PFSK-1 (cell line): ENCODE data around the gene ACER2.

Experiments
- POLR2AphosphoS5 ChIP-seq: IDR thresholded peaks from 2 replicates; pipeline ENCODE4 v1.6.1; 2012; ENCODE audit warnings: low read depth, mild to moderate bottlenecking, control low read depth, low read length, moderate library complexity
- REST ChIP-seq, 2 experiments: IDR thresholded peaks; 2 replicates each; pipeline versions ENCODE4 v1.6.1 to v1.8.0; 2011 to 2012; ENCODE audit warnings: low read depth in 2 of 2, low read length in 2 of 2, control low read depth in 1 of 2, inconsistent platforms in 1 of 2, mild to moderate bottlenecking in 1 of 2, moderate library complexity in 1 of 2; ENCODE audit not compliant: insufficient read depth in 1 of 2
- SIN3A ChIP-seq: IDR thresholded peaks from 2 replicates; pipeline ENCODE4 v1.6.1; 2012; ENCODE audit warnings: mild to moderate bottlenecking, low read length, moderate library complexity, borderline replicate concordance; ENCODE audit not compliant: insufficient read depth
- TAF1 ChIP-seq: IDR thresholded peaks from 2 replicates; pipeline ENCODE4 v1.6.1; 2012; ENCODE audit warnings: low read length, control low read depth, borderline replicate concordance; ENCODE audit not compliant: insufficient read depth

GRCh38 chr9:19470981-19471650, 62.3 kb downstream of the ACER2 start:
- no peak for TF ChIP-seq TAF1
- no peak for TF ChIP-seq REST (IDR thresholded peaks at IDR 0.05; ENCODE audit: insufficient read depth in 1 of 2, low read depth in 2 of 2, low read length in 2 of 2)
- TF ChIP-seq POLR2AphosphoS5 = no peak
- no peak for TF ChIP-seq SIN3A
